GM12878 (cell line): ENCODE results near the gene GGN. TPM values are rescaled to one million over a fixed set of nuclear protein-coding genes. Genes with fewer than 3 reads are reported as not detected.

Experiments
- ATAC-seq: fragments of 200-7000 bp; cut with Tn5 transposase; 3 replicates; pipeline ENCODE4 v1.9.1; 2020; ENCODE audit warnings: mild to moderate bottlenecking, moderate library complexity
- BruUV-seq: library from RNA; stranded (reverse); fragments of 400-500 nt; replicated peaks from 2 replicates; lab custom pipeline; 2021; lab: Mats Ljungman, UMichigan
- CTCF ChIA-PET: fragments of 300-600 bp; sonication (Branson Sonifier 250); formaldehyde crosslinking; extraction: SDS; loops from one replicate; lab custom pipeline; 2021; ENCODE audit warnings: inconsistent platforms; lab: Yijun Ruan, JAX
- POLR2A ChIA-PET: fragments of 350-600 bp; formaldehyde crosslinking; extraction: SDS; loops from one replicate; lab custom pipeline; 2021; ENCODE audit warnings: inconsistent platforms; lab: Charles Lee
- RAD21 ChIA-PET: fragments of 300-600 bp; sonication (Branson Sonifier 250); formaldehyde crosslinking; loops from one replicate; lab custom pipeline; 2023; ENCODE audit warnings: antibody characterized with exemption; ENCODE audit not compliant: unreplicated experiment; lab: Charles Lee
- SMC1A ChIA-PET: fragments of 300-600 bp; sonication (Branson Sonifier 250); formaldehyde crosslinking; loops from one replicate; lab custom pipeline; 2023; ENCODE audit not compliant: unreplicated experiment, uncharacterized antibody; lab: Charles Lee
- DNase-seq: peaks from one replicate; pipeline ENCODE4 v3.0.0-alpha.2; 2011; ENCODE audit warnings: low read depth, low spot score
- FAIRE-seq: peaks from 3 replicates; lab custom pipeline; 2011; peaks lifted over from hg19 to GRCh38; lab: Jason Lieb, UNC
- H2AFZ ChIP-seq: 2 replicates; pipeline ENCODE4 v1.6.0; 2011; ENCODE audit warnings: low read depth, low read length, control low read depth; ENCODE audit not compliant: control insufficient read depth
- H3K27ac ChIP-seq: 2 replicates; pipeline ENCODE4 v1.5.1; 2011; ENCODE audit warnings: control low read depth; ENCODE audit not compliant: control insufficient read depth, insufficient read depth
- H3K27me3 ChIP-seq, 2 experiments: replicated peaks in 1 of 2; 2 replicates each; pipeline versions ENCODE4 v1.6.0 to v1.6.1; 2011; ENCODE audit warnings: low read length in 1 of 2; ENCODE audit not compliant: control insufficient read depth in 2 of 2, insufficient read depth in 2 of 2
- H3K36me3 ChIP-seq, 2 experiments: 2 replicates each; pipeline ENCODE4 v1.5.1; 2011; ENCODE audit warnings: low read length in 1 of 2; ENCODE audit not compliant: control insufficient read depth in 2 of 2, insufficient read depth in 2 of 2
- H3K4me1 ChIP-seq: 2 replicates; pipeline ENCODE4 v1.6.1; 2011; ENCODE audit warnings: mild to moderate bottlenecking, low read length, moderate library complexity, mixed read lengths; ENCODE audit not compliant: control insufficient read depth, insufficient read depth
- H3K4me2 ChIP-seq: 2 replicates; pipeline ENCODE4 v1.6.0; 2011; ENCODE audit warnings: control low read depth; ENCODE audit not compliant: control insufficient read depth, insufficient read depth
- H3K4me3 ChIP-seq: fragments of 200-600 bp; sonication (generic); 2 replicates; pipeline ENCODE4 v1.5.1; 2016
- H3K79me2 ChIP-seq: 2 replicates; pipeline ENCODE4 v1.6.0; 2011; ENCODE audit warnings: low read length; ENCODE audit not compliant: control insufficient read depth, insufficient read depth
- H3K9ac ChIP-seq: 2 replicates; pipeline ENCODE4 v1.8.0; 2011; ENCODE audit warnings: low read length, control low read depth, mixed read lengths; ENCODE audit not compliant: control insufficient read depth, insufficient read depth
- H3K9me3 ChIP-seq: replicated peaks from 3 replicates; pipeline ENCODE4 v1.5.1; 2011; ENCODE audit warnings: mild to moderate bottlenecking, low read length; ENCODE audit not compliant: control insufficient read depth, insufficient read depth
- H4K20me1 ChIP-seq: 2 replicates; pipeline ENCODE4 v1.6.0; 2011; ENCODE audit not compliant: control insufficient read depth, insufficient read depth
- ASH2L ChIP-seq: fragments of 300-600, 200-600 bp; sonication (generic); IDR thresholded peaks from 2 replicates; pipeline ENCODE4 v1.6.1; 2017; ENCODE audit warnings: low read depth, mild to moderate bottlenecking, borderline replicate concordance
- ATF2 ChIP-seq: IDR thresholded peaks from 2 replicates; pipeline ENCODE4 v1.6.1; 2012; ENCODE audit warnings: low read length, inconsistent platforms
- ATF3 ChIP-seq: IDR thresholded peaks from 2 replicates; pipeline ENCODE4 v1.6.1; 2011; ENCODE audit warnings: low read depth, mild to moderate bottlenecking, low read length, moderate library complexity, borderline replicate concordance; ENCODE audit errors: extremely low read depth
- ATF7 ChIP-seq: fragments of 450-650 bp; IDR thresholded peaks from 2 replicates; pipeline ENCODE4 v1.6.1; 2016; ENCODE audit warnings: low read depth, mild to moderate bottlenecking
- BACH1 ChIP-seq: fragments of 450-650 bp; IDR thresholded peaks from 2 replicates; pipeline ENCODE4 v1.6.1; 2017; ENCODE audit warnings: mild to moderate bottlenecking, borderline replicate concordance
- CEBPB ChIP-seq, 2 experiments: fragments of 150-350 bp in 1 of 2; IDR thresholded peaks; 2 replicates each; pipeline ENCODE4 v1.6.1; 2012 to 2014; ENCODE audit warnings: low read depth in 2 of 2, low read length in 2 of 2, borderline replicate concordance in 1 of 2, inconsistent platforms in 1 of 2
- CHD2 ChIP-seq: IDR thresholded peaks from 2 replicates; pipeline ENCODE4 v1.6.1; 2011; ENCODE audit warnings: low read depth, low read length, improper control_type of control experiment, borderline replicate concordance
- EZH2 ChIP-seq: IDR thresholded peaks from 2 replicates; pipeline ENCODE4 v1.6.1; 2012; ENCODE audit warnings: low read depth, mild to moderate bottlenecking, control low read depth, inconsistent platforms, low read length, borderline replicate concordance; ENCODE audit not compliant: control insufficient read depth
- HDGF ChIP-seq: fragments of 450-650 bp; IDR thresholded peaks from 2 replicates; pipeline ENCODE4 v1.6.1; 2016; ENCODE audit warnings: antibody characterized with exemption
- MTA2 ChIP-seq: fragments of 450-650 bp; IDR thresholded peaks from 2 replicates; pipeline ENCODE4 v1.6.1; 2016; ENCODE audit warnings: low read depth, mild to moderate bottlenecking, moderate library complexity
- PAX5 ChIP-seq: IDR thresholded peaks from 2 replicates; pipeline ENCODE4 v1.6.1; 2011; ENCODE audit warnings: low read depth, low read length, borderline replicate concordance
- RAD21 ChIP-seq: IDR thresholded peaks from 2 replicates; pipeline ENCODE4 v1.6.1; 2011; ENCODE audit warnings: mild to moderate bottlenecking, low read depth, low read length, moderate library complexity; ENCODE audit not compliant: insufficient read depth
- RELA ChIP-seq: fragments of 450-650 bp; IDR thresholded peaks from 2 replicates; pipeline ENCODE4 v1.8.0; 2014; ENCODE audit warnings: borderline replicate concordance; ENCODE audit not compliant: partially characterized antibody
- RUNX3 ChIP-seq: IDR thresholded peaks from 2 replicates; pipeline ENCODE4 v1.6.1; 2012; ENCODE audit warnings: low read length, inconsistent platforms
- ZNF384 ChIP-seq: IDR thresholded peaks from 2 replicates; pipeline ENCODE4 v1.6.1; 2012; ENCODE audit warnings: low read depth, mild to moderate bottlenecking, low read length, improper control_type of control experiment, borderline replicate concordance
- WGBS: methylation state at CpG from one replicate; pipeline ENCODE4 v1.1.6; 2016; ENCODE audit warnings: low lambda C conversion rate; ENCODE audit not compliant: insufficient replicate concordance, insufficient coverage; ENCODE audit errors: missing lambda C conversion rate; 5-methylcytosine and 5-hydroxymethylcytosine counted together
- in situ Hi-C: fragments of 300-500 bp; cut with MboI; formaldehyde crosslinking; loops from 9 replicates; pipeline ENCODE4 v1.14.3; 2018; ENCODE audit warnings: mixed read lengths
- intact Hi-C: fragments of 100-400 bp; cut with micrococcal nuclease; formaldehyde crosslinking; loops from one replicate; pipeline ENCODE4 v1.14.2; 2022; ENCODE audit not compliant: unreplicated experiment
- polyA plus RNA-seq, 11 experiments: library from polyadenylated mRNA; depleted of rRNA in 4 of 11; unstranded in 6 of 11; stranded (reverse) in 5 of 11; fragments of >200 nt; fragmentation: Nextera tagmentation in 4 of 11; fragmentation: Illumina TruSeq in 1 of 11; extraction: Ambion mirVana in 4 of 11; extraction: Trizol in 1 of 11; gene quantifications; 1 replicate in 1 of 11; 2 replicates in 10 of 11; pipeline versions ENCODE4 v1.2.1 to v1.2.3, GENCODE V29; 2011 to 2016; ENCODE audit warnings: inconsistent platforms in 2 of 11, missing spikeins in 2 of 11, low read depth in 1 of 11
- total RNA-seq, 4 experiments: library from RNA; depleted of rRNA in 3 of 4; stranded (reverse); fragments of >200 nt in 3 of 4; fragmentation: Illumina TruSeq in 1 of 4; extraction: Trizol in 1 of 4; gene quantifications; 2 replicates each; pipeline versions ENCODE4 v1.2.1 to v1.2.3, GENCODE V29; 2013 to 2021

The GGN gene
- total and polyA plus RNA-seq, 10 of the 15 experiments (the other 5 are each of a cell fraction or from before 2014, with no cell fraction given): not detected

- Histone ChIP-seq H3K9me3 (no peaks in the 10 kb centered on the region), H3K4me3 (no peak overlapping the region), H3K27ac (no peak overlapping the region), H4K20me1 (no peaks in the 10 kb centered on the region), H3K79me2 (no peaks in the 10 kb centered on the region), H3K36me3 (no peaks in the 10 kb centered on the region), H3K27me3 (no peaks in the 10 kb centered on the region; a peak in 1 of 4 replicates), H3K4me2 (no peak overlapping the region), H2AFZ (no peak overlapping the region), H3K9ac (no peak overlapping the region), H3K4me1 (no peaks in the 10 kb centered on the region)
- WGBS: 48% methylated on average over 5 of the region's 8 CpGs
- SMC1A ChIA-PET: no interaction called here
- RAD21 ChIA-PET: no interaction called here
- no peak for FAIRE-seq
- TF ChIP-seq BACH1 (no peak), ASH2L (no peak), CHD2 (no peak), ATF7 (no peak), HDGF (no peak), RAD21 (no peak), CEBPB (IDR thresholded peaks at IDR 0.05; ENCODE audit: borderline replicate concordance in 1 of 2, low read depth in 2 of 2, low read length in 2 of 2) (no peak), ATF2 (no peak), ZNF384 (no peak), RUNX3 (no peak), RELA (no peak), PAX5 (no peak), EZH2 (no peak), MTA2 (no peak), ATF3 (no peak)
- intact Hi-C loops: no loop called here
- ATAC-seq: no peak
- CTCF ChIA-PET: no interaction called here
- BruUV-seq: no TSS peak
- POLR2A ChIA-PET: interaction anchor here (0.6 kb wide), 1 partner anchor 403 kb away, joined by 4 read pairs; no protein-coding TSS in a partner anchor
- in situ Hi-C loops: no loop called here
- DNase-seq: no peak
Observed at GRCh38 chr19:38352611-38353010, 35.2 kb downstream of the GGN start.
